Stimulated activated memory B cell treated with anti-CD40 and anti-IgM and Interleukin-4, amounts not matched to agents 10 μg/mL and 1 μg/mL and 100 μg/mL, for 72 hours (primary cell): ENCODE measurements around the gene ABCC1.
A peak's percentile ranks its signal among the peaks of the same experiment; 100 is the strongest.
"Not testable (repeated sequence)": the region's sequence is repeated elsewhere in the genome, so short reads cannot be mapped to it uniquely, and the experiment has no call there.

Experiments used
- ATAC-seq: fragments of 150-1000 bp; cut with Tn5 transposase; 2 replicates; pipeline ENCODE4 v1.10.0; 2021
- H3K27ac Mint-ChIP-seq: one replicate; pipeline ENCODE4 v1.8.0; 2022; ENCODE audit warnings: mild to moderate bottlenecking, mixed read lengths
- H3K27me3 Mint-ChIP-seq: one replicate; pipeline ENCODE4 v1.8.0; 2022; ENCODE audit warnings: mixed read lengths
- H3K36me3 Mint-ChIP-seq: one replicate; pipeline ENCODE4 v1.8.0; 2022; ENCODE audit warnings: mixed read lengths
- H3K4me1 Mint-ChIP-seq: one replicate; pipeline ENCODE4 v1.8.0; 2022; ENCODE audit warnings: mixed read lengths
- H3K4me3 Mint-ChIP-seq: one replicate; pipeline ENCODE4 v1.8.0; 2022; ENCODE audit warnings: mild to moderate bottlenecking, moderate library complexity, mixed read lengths
- H3K9me3 Mint-ChIP-seq: one replicate; pipeline ENCODE4 v1.8.0; 2022; ENCODE audit warnings: mixed read lengths

ABCC1 gene

DNA sequence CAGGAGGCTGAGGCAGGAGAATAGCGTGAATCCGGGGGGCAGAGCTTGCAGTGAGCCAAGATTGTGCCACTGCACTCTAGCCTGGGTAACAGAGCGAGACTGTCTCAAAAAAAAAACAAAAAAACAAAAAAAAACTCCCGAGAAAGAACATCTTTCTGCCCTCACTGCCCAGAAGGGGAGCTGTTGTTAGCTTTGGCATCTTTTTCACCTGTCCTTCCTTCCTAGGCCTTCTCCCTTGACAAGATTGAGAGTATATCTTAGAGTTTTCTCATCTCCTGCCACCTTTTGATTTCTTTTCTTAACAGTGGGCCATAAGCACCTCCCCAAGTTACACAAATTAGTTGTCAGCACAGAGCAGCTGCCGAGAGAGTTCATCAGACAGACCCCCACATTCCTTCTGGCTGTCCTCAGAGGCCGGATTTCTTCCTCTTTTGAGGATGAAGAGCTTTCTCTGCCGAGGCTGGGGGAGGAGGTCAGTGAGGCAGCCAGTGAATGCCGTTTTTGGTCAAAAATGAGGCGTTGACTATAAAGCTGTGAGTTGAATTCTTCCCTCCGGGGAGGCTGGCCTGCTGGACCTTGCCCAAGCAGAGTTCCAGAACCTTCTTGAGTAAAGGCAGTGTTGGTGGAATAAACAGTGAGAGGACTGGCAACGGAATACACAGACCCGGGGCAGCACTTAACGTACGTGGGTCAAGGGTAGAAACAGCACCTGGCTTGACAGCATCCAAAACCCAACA is 146.9 kb downstream of the ABCC1 start:
- H3K36me3 Mint-ChIP-seq = peaks cover 72% of the 10 kb centered on the region
- H3K27me3 Mint-ChIP-seq = no peaks in the 10 kb centered on the region
- ATAC-seq = no peak
- no peak overlapping the region for H3K27ac Mint-ChIP-seq
- no peak overlapping the region for H3K4me3 Mint-ChIP-seq
- H3K9me3 Mint-ChIP-seq = no peaks in the 10 kb centered on the region
- peaks cover 32% of the 10 kb centered on the region for H3K4me1 Mint-ChIP-seq

DNA sequence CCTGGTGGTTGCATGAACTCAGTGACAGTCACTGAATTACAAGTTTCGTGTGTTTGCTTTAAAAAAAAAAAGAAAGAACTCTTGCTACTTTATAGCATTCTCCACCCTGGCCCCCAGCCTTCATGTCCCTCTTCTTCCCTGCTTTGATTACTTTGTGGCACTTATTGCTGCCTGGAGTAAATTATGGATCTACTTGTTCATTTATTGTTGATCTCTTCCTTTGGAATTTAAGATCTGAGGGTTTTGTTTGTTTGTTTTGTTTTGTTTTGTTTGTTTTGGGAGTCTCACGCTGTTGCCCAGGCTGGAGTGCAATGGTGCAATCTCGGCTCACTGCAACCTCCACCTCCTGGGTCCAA is 147.4 kb downstream of the ABCC1 start:
- Mint-ChIP-seq H3K36me3 (peaks cover 72% of the 10 kb centered on the region), H3K4me3 (no peak overlapping the region)

DNA sequence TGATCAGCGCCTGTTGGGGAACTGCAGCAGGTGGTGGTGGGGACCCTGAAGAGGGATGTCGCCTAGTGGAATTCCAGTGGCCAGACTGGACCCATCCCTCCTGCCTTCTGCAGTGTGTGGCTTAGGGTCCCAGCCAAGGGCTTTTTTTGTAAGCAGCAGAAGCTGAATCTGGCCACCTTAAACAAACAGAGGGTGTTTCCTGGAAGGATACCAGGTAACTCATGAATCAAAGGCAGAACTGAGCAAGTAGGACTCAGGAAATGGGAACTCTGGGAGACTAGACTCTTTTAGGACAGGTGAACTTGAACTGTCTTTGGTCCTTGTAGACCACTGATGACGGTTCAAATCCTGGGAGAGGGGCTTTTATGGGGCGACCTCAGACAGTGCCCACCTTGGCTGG is 149.9 kb downstream of the ABCC1 start:
- H3K4me1 Mint-ChIP-seq = peaks cover 49% of the 10 kb centered on the region
- no peaks in the 10 kb centered on the region for H3K9me3 Mint-ChIP-seq
- no peak overlapping the region for H3K4me3 Mint-ChIP-seq
- peak overlapping the region; percentile 73 for H3K27ac Mint-ChIP-seq
- H3K36me3 Mint-ChIP-seq = peaks cover 73% of the 10 kb centered on the region
- ATAC-seq = no peak
- no peaks in the 10 kb centered on the region for H3K27me3 Mint-ChIP-seq

More for the DNA sequence above, 147.4 kb downstream of the ABCC1 start:
- no peak for ATAC-seq
- H3K4me1 Mint-ChIP-seq = peaks cover 38% of the 10 kb centered on the region
- H3K9me3 Mint-ChIP-seq = no peaks in the 10 kb centered on the region
- H3K27ac Mint-ChIP-seq = no peak overlapping the region
- no peaks in the 10 kb centered on the region for H3K27me3 Mint-ChIP-seq

DNA sequence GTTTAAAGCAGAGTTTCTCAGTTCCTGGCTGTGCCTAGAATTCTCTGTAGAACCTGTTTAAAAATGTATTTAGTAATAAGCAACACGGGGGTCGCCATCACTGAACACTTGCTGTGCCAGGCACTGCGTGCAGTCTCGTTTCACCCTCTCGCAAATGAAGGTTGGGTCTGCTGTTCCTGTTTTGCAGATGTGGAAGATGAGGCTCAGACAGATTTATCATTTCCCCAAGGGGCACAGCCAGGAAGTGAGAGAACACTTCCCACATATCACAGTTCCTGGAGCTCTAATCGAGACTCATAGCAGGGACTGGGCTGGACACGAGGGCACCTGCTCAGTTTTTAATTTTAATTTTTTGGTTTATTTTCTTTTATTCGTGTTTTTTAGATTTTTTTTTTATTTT is 151.2 kb downstream of the ABCC1 start:
- Mint-ChIP-seq H3K27me3 (no peaks in the 10 kb centered on the region), H3K4me3 (no peak overlapping the region), H3K36me3 (peaks cover 83% of the 10 kb centered on the region), H3K4me1 (peaks cover 59% of the 10 kb centered on the region), H3K27ac (peak overlapping the region; percentile 73), H3K9me3 (no peaks in the 10 kb centered on the region)
- peak; percentile 65 for ATAC-seq

DNA sequence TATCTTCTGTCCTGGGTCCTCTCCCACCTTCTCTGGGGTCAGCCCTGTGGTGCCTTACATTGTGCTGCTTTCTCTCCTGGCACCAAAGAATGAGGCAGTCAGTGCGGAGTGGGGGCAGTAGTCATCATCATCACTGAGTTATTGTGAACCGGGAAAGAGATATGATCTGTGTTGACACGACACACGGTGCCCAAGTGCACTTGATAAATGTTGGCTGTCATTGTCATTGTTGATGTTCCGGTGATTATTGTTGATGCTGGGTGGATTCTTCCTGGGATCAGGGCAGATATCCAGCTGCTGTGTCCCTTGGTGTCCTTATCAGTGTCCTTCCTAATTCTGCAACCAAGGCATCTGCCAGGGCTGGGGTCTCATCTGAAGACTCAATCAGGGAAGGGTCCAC is 152.2 kb downstream of the ABCC1 start:
- no peaks in the 10 kb centered on the region for H3K9me3 Mint-ChIP-seq
- H3K4me1 Mint-ChIP-seq = peaks cover 69% of the 10 kb centered on the region

DNA sequence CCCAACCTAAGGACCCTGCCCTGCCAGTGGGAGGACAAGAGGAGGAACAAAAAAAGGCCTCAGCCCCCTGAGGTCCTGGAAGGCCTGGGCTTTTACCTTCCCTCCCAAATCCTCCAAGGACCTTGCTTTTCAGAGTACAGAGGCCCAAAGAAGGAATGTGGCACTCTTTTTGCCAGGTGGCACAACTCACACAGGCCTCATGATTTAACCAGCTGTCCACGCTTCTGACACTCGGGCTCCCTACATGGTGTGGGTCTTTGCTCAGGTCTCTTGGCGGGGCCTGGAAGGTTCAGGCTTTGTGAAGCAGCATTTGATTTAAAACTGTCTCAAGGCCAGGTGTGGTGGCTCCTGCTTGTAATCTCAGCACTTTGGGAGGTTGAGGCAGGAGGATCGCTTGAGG is 153.3 kb downstream of the ABCC1 start:
- H3K4me3 Mint-ChIP-seq = no peak overlapping the region
- no peaks in the 10 kb centered on the region for H3K27me3 Mint-ChIP-seq
- H3K4me1 Mint-ChIP-seq = peaks cover 70% of the 10 kb centered on the region
- peaks cover 77% of the 10 kb centered on the region for H3K36me3 Mint-ChIP-seq
- H3K9me3 Mint-ChIP-seq = no peaks in the 10 kb centered on the region
- no peak for ATAC-seq
- H3K27ac Mint-ChIP-seq = peak overlapping the region; percentile 80

More for the DNA sequence above, 152.2 kb downstream of the ABCC1 start:
- Mint-ChIP-seq H3K27ac (peak overlapping the region; percentile 80), H3K36me3 (peaks cover 80% of the 10 kb centered on the region), H3K4me3 (peak overlapping the region; percentile 1), H3K27me3 (no peaks in the 10 kb centered on the region)
- no peak for ATAC-seq

DNA sequence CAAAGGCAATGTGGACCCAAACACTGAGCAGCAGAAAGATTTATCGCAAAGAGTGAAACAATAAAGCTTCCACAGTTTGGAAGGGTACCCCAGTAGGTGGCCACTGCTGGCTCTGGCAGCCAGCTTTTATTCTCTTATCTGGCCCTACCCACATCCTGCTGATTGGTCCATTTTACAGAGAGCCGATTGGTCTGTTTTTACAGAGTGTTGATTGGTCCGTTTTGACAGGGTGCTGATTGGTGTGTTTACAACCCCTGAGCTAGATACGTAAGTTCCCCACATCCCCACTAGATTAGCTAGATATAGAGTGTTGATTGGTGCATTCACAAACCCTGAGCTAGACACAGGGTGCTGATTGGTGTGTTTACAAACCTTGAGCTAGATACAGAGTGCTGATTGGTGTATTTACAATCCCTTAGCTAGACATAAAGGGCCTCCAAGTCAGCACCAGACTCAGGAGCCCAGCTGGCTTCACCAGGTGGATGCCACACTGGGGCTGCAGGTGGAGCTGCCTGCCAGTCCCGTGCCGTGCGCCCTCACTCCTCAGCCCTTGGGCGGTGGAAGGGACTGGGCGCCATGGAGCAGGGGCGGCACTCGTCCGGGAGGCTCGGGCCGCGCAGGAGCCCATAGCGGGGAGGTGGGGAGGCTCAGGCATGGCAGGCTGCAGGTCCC is 154.9 kb downstream of the ABCC1 start:
- ATAC-seq, H3K9me3 Mint-ChIP-seq, H3K27me3 Mint-ChIP-seq, H3K4me3 Mint-ChIP-seq, H3K27ac Mint-ChIP-seq: not testable (repeated sequence)
- Mint-ChIP-seq H3K4me1 (peaks cover 60% of the 10 kb centered on the region), H3K36me3 (peaks cover 76% of the 10 kb centered on the region)

DNA sequence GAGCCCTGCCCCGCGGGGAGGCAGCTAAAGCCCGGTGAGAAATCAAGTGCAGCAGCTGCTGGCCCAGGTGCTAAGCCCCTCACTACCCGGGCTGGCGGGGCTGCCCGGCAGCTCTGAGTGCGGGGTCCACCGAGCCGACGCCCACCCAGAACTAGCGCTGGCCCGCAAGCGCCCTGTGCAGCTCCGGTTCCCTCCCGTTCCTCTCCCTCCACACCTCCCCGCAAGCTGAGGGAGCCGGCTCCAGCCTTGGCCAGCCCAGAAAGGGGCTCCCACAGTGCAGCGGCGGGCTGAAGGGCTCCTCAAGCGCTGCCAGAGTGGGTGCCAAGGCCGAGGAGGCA is 155.4 kb downstream of the ABCC1 start:
- H3K27ac Mint-ChIP-seq = peak overlapping the region; percentile 76
- not testable (repeated sequence) for H3K4me3 Mint-ChIP-seq, H3K27me3 Mint-ChIP-seq, H3K9me3 Mint-ChIP-seq, ATAC-seq
- peaks cover 55% of the 10 kb centered on the region for H3K4me1 Mint-ChIP-seq
- H3K36me3 Mint-ChIP-seq = peaks cover 76% of the 10 kb centered on the region

DNA sequence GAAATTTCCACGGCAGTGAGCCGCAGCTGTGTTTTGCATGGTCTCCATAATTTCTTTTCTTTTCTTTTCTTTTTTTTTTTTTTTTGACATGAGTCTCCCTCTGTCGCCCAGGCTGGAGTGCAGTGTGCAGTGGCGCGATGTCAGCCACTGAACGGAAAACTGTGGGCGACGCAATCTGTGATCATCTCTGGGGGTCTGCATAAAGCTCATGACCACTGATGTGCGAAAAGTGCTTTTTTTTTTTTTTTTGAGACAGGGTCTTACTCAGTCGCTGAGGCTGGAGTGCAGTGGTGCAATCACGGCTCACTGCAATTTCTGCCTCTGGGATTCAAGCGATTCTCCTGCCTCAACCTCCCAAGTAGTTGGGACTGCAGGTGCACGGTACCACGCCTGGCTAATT is 156.2 kb downstream of the ABCC1 start:
- H3K27me3 Mint-ChIP-seq = no peaks in the 10 kb centered on the region
- ATAC-seq = peak; percentile 67
- peak overlapping the region; percentile 76 for H3K27ac Mint-ChIP-seq
- H3K4me3 Mint-ChIP-seq = peak overlapping the region; percentile 29
- peaks cover 81% of the 10 kb centered on the region for H3K36me3 Mint-ChIP-seq
- H3K9me3 Mint-ChIP-seq = no peaks in the 10 kb centered on the region
- H3K4me1 Mint-ChIP-seq = peaks cover 46% of the 10 kb centered on the region

DNA sequence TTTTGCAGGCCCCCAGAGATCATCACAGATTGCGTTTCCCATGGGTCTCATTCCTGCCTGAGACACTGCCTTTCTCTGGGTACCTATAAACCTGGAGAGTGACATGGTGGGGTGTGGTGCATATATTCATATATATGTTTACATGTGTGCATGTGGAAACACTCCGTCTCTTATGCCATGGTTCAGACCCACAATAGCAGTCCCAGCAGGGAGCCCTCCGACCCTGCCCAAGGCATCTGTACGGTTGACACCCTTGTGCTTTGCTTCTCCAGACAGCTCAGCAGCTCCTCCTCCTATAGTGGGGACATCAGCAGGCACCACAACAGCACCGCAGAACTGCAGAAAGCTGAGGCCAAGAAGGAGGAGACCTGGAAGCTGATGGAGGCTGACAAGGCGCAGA is 157.1 kb downstream of the ABCC1 start:
- Mint-ChIP-seq H3K4me1 (peaks cover 41% of the 10 kb centered on the region), H3K4me3 (no peak overlapping the region), H3K27ac (peak overlapping the region; percentile 76), H3K9me3 (no peaks in the 10 kb centered on the region), H3K27me3 (no peaks in the 10 kb centered on the region), H3K36me3 (peaks cover 85% of the 10 kb centered on the region)
- no peak for ATAC-seq

DNA sequence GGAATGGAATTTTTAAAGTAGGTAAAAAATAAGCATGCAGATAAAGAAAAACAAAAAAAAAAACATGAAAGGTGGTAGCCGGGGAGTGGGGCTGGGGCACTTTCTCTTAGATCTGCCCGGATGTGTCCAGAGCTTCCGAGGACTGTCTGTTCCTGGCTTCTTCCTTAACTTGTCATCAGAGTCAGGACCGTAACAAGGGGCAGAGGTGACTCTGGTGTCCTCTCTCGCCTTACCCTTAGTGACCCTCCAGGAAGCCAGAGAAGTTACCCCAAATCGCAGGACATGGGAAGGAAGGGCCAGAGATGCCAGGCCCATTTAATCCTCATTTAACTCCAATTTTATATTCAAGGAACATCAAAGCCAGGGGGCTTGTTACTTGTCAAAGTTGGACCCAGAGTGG is 158.4 kb downstream of the ABCC1 start:
- Mint-ChIP-seq H3K4me3 (no peak overlapping the region), H3K27me3 (no peaks in the 10 kb centered on the region), H3K9me3 (no peaks in the 10 kb centered on the region), H3K4me1 (peaks cover 27% of the 10 kb centered on the region), H3K36me3 (peaks cover 82% of the 10 kb centered on the region), H3K27ac (no peak overlapping the region)
- ATAC-seq = no peak

DNA sequence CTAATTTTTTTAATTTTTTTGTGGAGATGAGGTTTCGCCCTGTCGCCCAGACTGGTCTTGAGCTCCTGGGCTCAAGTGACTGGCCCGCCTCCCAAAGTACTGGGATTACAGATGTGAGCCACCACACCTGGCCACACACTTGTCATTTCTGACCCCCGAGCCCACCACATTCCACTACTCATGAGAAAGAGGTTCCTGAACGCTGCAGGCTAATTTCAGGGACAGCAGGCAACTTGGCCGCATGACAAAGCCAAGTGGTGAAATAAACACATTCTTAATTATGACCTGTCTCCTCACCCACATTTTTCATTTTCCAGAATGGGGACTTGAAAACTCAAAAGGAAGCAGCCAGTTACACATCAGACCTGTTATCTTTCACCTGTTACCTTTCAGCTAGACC is 159.3 kb downstream of the ABCC1 start:
- Mint-ChIP-seq H3K4me1 (peaks cover 20% of the 10 kb centered on the region), H3K27ac (no peak overlapping the region), H3K36me3 (peaks cover 82% of the 10 kb centered on the region), H3K9me3 (no peaks in the 10 kb centered on the region), H3K4me3 (no peak overlapping the region), H3K27me3 (no peaks in the 10 kb centered on the region)
- no peak for ATAC-seq

DNA sequence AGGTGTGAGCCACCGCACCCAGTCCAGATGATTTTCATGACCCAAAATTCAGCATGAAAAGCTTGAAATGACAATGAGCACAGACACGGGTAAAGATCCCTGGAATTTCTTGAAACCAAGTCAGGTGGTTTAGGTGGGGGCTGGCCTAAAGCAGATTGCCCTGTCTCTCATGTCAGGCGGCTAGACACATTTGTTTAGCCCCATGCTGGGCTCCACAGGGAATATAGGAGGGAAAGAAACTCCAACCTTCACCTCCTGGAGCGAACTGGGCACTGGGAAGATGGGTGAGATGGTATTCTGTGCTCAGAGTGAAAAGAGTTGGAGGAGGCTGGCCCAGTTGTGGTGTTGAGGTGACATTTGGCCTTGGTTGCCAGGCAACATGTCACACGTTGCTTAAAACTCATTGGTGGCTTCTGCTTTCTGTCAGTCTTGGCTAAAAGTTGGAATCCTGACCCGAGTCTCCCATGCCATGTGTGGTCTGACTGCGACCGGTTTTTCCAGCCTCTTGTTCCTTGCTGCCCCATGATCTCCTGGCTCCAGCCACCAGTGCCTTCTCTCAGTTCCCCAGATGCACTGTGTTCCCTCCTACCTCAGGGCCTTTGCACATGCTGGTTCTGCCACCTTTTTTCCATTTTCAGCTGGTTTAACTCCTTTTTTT is 160.2 kb downstream of the ABCC1 start:
- Mint-ChIP-seq H3K27me3 (no peaks in the 10 kb centered on the region), H3K27ac (no peak overlapping the region), H3K36me3 (peaks cover 83% of the 10 kb centered on the region), H3K9me3 (no peaks in the 10 kb centered on the region), H3K4me1 (peaks cover 20% of the 10 kb centered on the region), H3K4me3 (no peak overlapping the region)
- ATAC-seq = no peak

DNA sequence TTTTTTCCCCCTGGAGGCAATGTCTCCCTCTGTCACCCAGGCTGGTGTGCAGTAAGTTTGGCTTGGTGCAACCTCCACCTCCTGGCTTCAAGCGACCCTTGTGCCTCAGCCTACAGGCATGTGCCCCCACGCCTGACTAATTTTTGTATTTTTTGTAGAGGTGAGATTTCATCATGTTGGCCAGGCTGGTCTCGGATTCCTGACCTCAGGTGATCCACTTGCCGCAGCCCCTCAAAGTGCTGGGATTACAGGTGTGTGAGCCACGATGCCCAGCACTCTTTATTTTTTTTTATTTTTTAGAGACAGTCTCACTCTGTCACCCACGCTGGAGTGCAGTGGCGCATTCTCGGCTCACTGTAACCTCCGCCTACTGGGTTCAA is 160.7 kb downstream of the ABCC1 start:
- peaks cover 86% of the 10 kb centered on the region for H3K36me3 Mint-ChIP-seq
- no peak overlapping the region for H3K4me3 Mint-ChIP-seq
- no peak for ATAC-seq
- no peaks in the 10 kb centered on the region for H3K27me3 Mint-ChIP-seq
- peaks cover 16% of the 10 kb centered on the region for H3K4me1 Mint-ChIP-seq
- no peaks in the 10 kb centered on the region for H3K9me3 Mint-ChIP-seq
- no peak overlapping the region for H3K27ac Mint-ChIP-seq

DNA sequence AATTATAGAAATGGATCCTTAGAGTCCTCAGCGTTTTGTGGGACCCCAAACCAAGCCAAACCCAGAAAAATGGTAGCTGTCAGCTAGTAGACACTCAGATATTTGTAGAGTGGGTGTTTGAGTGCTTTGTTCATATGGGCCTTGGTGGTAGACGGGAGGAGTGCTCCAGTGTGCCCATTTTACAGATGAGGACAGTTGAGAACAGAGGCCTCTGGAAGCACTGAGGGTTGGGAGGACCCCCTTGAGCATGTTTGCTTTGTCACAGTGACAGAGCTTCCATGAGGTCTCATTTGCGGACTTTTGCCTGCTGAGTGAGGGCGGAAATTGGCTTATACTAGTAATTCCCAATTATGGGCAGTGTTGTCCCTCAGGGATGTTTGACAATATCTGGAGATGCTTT is 162.2 kb downstream of the ABCC1 start:
- Mint-ChIP-seq H3K4me1 (peaks cover under 1% of the 10 kb centered on the region), H3K27ac (no peak overlapping the region), H3K27me3 (no peaks in the 10 kb centered on the region), H3K9me3 (no peaks in the 10 kb centered on the region), H3K36me3 (peaks cover 90% of the 10 kb centered on the region), H3K4me3 (no peak overlapping the region)
- no peak for ATAC-seq
